ENCODE measurements around the gene SCYGR5.

DNA sequence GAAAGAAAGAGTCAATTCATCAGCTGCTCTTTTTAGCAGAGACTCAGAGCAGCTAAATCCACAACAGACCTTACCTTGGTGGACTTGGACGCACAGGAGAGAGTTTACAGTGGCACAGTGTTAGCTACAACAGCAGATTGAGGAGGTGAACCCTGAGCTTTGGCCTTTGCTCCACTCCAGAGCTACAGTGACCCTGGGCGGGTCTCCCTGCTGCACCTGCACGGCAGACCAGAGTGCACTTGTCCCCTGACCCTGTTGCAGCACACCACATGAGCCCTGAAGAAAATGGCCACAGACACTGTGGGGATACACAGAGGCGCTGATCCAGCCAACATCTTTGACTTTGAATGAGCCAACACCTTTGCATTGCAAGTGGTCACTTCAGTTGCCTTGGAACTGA lies 40.3 kb downstream of the SCYGR5 start:
- TF ChIP-seq, protein P1, sequence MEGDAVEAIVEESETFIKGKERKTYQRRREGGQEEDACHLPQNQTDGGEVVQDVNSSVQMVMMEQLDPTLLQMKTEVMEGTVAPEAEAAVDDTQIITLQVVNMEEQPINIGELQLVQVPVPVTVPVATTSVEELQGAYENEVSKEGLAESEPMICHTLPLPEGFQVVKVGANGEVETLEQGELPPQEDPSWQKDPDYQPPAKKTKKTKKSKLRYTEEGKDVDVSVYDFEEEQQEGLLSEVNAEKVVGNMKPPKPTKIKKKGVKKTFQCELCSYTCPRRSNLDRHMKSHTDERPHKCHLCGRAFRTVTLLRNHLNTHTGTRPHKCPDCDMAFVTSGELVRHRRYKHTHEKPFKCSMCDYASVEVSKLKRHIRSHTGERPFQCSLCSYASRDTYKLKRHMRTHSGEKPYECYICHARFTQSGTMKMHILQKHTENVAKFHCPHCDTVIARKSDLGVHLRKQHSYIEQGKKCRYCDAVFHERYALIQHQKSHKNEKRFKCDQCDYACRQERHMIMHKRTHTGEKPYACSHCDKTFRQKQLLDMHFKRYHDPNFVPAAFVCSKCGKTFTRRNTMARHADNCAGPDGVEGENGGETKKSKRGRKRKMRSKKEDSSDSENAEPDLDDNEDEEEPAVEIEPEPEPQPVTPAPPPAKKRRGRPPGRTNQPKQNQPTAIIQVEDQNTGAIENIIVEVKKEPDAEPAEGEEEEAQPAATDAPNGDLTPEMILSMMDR (conservative IDR thresholded peaks at IDR 0.05 in 1 of 2, IDR thresholded peaks at IDR 0.05 in 1 of 2; ENCODE audit: low read depth in 1 of 2, low read length in 2 of 2): no peak
- no peak for TF ChIP-seq EZH2 (IDR thresholded peaks at IDR 0.05; ENCODE audit: low read length, missing control alignments)

Measured in fibroblast of lung (primary cell).